ENCODE data around the gene BCHE.

BCHE gene

DNA sequence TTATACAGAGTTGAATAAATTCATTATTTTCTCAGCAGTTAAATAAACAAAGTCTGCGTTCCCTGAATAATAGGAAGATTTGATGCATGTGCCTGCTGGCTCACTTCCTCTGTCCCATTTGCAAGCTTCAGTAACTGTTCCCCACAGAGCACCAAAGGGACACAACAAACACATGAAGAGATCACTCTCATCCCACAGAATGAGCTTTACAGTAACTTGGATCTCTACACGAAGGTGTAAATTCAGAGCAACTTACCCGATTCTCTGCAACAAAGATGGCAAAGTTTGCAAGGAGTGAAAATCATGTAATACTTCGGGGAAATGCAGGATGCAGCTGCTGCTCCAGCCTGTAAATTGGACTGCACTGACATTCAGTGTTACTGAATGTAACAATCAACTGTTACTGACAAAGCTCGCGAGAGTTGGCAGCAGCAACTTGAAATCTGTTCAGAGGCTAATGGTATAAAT lies at the start of gene BCHE:
Gene BCHE (minus strand): TSS at position 366 of the 468 bp plus-strand sequence. CDS start 6,390 bp downstream, outside the sequence.
- no peak for TF ChIP-seq CTCF (conservative IDR thresholded peaks at IDR 0.05; ENCODE audit: low read length)
- DNase-seq (ENCODE audit: low read depth): no peak
- H3K4me3 ChIP-seq (ENCODE audit: low read length): no peak within 1 kb of the TSS

DNA sequence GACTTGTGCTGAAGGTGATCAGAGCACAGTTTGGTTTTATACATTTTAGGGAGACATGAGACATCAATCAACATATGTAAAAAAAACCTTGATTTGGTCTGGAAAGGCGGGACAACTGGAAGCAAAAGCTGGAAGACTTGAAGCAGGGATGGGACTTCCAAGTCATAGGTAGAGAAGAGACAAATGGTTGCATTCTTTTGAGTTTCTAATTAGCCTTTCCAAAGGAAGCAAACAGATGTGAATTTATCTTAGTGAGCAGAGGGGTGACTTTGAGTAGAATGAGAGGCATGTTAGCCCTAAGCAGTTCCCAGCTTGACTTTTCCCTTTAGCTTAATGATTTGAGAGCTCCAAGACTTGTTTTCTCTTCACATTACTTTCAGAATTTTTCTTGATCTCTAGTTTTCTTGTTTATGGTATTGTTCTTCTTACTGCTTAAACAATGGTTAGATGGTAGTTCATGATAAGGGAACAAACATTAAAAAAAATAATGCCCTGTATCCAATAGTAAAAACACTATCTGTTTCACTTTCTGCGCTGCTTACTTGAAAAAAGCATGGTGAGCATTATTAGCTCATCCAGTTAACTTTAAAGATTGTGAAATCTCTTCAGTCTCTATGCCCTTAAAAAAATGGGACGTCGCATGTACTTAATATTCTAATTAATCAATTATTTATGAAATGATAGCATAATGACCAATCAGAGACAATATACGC lies 48.5 kb upstream of the BCHE start:
- no peak for TF ChIP-seq CTCF (conservative IDR thresholded peaks at IDR 0.05; ENCODE audit: low read length)
- no peak overlapping the region for H3K4me3 ChIP-seq (ENCODE audit: low read length)
- no peak for DNase-seq (ENCODE audit: low read depth)

DNA sequence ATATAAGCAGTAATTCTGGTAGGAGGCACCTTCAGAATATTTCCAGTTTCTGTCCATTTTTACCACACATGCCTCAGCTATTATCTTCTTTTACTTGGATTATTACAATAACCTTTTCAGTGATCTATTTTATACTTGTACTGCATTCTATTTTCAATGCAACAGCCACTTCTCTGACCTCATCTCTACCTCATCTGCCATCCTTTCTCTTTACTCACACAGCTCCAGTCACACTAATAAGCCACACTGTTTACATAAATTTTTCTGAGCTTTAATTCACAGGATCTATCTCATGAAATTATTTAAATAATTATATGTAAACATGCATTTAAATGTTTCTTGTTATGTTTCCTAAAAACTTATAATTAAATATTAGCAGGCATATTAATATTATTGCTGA lies 47.3 kb upstream of the BCHE start:
- DNase-seq (ENCODE audit: low read depth): no peak
- no peak for TF ChIP-seq CTCF (conservative IDR thresholded peaks at IDR 0.05; ENCODE audit: low read length)
- no peak overlapping the region for H3K4me3 ChIP-seq (ENCODE audit: low read length)

- DNase-seq (ENCODE audit: low read depth): no peak
- no peak for TF ChIP-seq CTCF (conservative IDR thresholded peaks at IDR 0.05; ENCODE audit: low read length)
- no peak overlapping the region for H3K4me3 ChIP-seq (ENCODE audit: low read length)
Measured at GRCh38 chr3:165883863-165884478, 46.7 kb upstream of the BCHE start.

DNA sequence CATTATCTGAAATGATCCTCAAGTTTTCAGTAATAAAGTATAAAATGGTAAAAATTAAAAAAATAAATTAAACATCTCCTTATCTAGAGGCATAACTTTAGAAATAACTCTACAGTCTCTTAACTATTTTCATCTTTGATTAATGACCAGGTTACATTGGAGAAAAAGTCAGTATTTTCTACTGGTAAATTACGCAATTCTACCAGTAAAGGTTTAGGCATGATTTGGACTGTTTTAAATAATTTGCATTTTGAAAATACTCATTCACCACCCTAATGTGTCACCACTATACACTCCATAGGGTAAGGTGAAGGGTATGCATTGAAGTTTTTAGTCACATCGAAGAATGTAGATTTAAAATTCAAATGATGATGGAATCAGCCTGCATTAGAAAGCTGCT lies 45.9 kb upstream of the BCHE start:
- no peak for DNase-seq (ENCODE audit: low read depth)
- H3K4me3 ChIP-seq (ENCODE audit: low read length): no peak overlapping the region
- TF ChIP-seq CTCF (conservative IDR thresholded peaks at IDR 0.05; ENCODE audit: low read length): no peak

DNA sequence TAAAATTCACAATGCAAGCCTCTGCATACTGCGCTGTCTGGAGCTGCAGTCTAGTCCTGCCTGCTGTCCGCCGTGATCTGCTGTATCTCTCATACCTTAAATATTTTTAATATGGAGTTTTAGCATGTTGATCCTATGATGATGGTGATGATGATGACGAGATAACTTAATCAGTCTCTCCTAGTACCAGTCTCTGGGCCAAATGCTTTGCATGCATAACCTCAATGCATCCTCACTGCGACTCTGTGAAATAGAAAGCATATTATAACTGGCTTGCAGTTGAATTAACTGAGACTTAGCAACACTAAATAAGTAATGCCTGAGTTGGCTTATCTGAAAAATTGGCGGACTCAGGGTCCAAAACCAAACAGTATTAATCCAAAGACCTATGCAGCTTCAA lies 38.4 kb upstream of the BCHE start:
- no peak for DNase-seq (ENCODE audit: low read depth)
- TF ChIP-seq CTCF (conservative IDR thresholded peaks at IDR 0.05; ENCODE audit: low read length): no peak
- no peak overlapping the region for H3K4me3 ChIP-seq (ENCODE audit: low read length)

Measured in AG10803 (cell line).